WI38 (cell line): ENCODE data around the gene C3orf18.

ENCODE experiments used
- H3K4me3 ChIP-seq: 2 replicates; pipeline ENCODE4 v1.5.1; 2011; ENCODE audit warnings: low read depth, mild to moderate bottlenecking, control low read depth, low read length
- TF ChIP-seq, protein P1 (sequence below): IDR thresholded peaks from 2 replicates; pipeline ENCODE4 v1.5.1; 2012; ENCODE audit warnings: low read depth, mild to moderate bottlenecking, control low read depth, low read length

C3orf18 gene

DNA sequence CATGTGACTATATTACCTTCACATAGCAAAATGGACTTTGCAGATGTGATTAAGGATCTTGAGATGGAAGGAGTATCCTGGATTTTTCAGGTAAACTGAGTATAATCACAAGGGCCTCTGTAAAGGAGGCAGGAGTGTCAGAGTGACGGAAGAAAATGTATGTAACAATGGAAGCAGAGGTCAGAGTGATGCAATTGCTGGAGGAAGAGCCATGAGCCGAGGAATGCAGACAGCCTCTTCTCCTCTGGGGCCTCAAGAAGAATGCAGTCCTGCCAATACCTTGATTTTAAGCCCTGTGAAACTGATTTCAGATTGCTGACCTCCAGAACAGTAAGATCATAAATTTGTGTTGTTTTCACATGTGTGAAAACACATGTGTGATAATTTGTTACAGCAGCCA is 16.8 kb upstream of the C3orf18 start:
- TF ChIP-seq, protein P1, sequence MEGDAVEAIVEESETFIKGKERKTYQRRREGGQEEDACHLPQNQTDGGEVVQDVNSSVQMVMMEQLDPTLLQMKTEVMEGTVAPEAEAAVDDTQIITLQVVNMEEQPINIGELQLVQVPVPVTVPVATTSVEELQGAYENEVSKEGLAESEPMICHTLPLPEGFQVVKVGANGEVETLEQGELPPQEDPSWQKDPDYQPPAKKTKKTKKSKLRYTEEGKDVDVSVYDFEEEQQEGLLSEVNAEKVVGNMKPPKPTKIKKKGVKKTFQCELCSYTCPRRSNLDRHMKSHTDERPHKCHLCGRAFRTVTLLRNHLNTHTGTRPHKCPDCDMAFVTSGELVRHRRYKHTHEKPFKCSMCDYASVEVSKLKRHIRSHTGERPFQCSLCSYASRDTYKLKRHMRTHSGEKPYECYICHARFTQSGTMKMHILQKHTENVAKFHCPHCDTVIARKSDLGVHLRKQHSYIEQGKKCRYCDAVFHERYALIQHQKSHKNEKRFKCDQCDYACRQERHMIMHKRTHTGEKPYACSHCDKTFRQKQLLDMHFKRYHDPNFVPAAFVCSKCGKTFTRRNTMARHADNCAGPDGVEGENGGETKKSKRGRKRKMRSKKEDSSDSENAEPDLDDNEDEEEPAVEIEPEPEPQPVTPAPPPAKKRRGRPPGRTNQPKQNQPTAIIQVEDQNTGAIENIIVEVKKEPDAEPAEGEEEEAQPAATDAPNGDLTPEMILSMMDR = no peak
- H3K4me3 ChIP-seq = no peak overlapping the region

DNA sequence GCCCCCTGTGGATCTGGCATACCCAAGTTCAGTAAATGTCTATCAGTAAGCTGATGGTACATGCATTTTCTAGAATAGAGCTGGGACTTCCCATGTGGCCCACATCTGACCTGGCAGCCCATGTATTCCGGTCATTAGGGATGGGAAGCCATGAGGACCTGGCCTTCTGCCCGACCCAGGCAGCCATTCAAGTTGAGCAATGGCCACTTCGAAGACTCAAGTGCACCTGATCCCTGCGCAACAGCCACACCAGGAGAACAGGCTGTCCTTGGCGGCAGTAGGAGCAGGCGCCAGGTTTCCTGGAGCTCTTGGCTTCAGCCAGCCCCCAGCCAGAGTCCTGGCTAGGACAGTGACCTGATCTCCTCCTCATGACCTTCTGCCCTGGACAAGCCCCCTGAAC is 16.4 kb upstream of the C3orf18 start:
- H3K4me3 ChIP-seq = no peak overlapping the region
- TF ChIP-seq, protein P1 = no peak

DNA sequence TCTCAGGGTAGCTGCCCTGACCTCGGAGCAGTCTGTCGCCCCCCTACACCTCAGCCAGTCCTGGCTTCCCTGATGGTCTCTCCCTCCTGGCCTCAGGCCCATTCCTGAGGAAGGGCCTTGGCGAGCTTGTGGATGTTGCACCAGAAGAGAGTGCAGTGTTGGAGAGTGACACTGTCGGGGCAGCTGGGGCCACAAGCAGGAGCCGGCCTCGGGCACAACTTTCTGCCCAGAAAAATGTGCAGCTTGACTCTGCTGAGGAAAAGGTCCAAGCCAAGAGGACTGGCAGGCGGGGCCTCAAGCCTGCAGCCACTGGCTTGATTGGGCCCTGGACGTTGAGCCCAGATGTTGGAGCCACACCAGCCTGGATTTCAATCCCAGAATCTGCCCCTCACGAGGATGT is 14.5 kb upstream of the C3orf18 start:
- TF ChIP-seq, protein P1 = no peak
- no peak overlapping the region for H3K4me3 ChIP-seq

DNA sequence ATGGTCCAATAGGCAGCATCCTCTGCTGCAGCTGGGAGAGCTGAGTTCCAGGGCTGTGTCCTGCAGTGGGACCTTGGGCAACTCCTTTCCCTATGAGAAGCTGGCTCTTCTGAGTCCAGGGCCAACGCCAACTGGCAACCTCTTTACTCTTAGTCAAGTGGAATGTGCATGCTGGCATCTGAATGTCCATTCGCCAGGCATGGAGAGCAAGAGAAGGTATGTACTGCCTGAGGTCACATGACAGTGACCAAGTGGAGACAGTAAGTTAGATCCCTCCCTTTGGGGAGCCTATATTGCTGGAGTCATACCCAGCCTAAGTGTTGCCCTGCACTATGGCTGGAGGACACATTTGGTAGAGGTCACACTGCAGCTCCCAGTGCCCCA is 13.9 kb upstream of the C3orf18 start:
- no peak overlapping the region for H3K4me3 ChIP-seq

DNA sequence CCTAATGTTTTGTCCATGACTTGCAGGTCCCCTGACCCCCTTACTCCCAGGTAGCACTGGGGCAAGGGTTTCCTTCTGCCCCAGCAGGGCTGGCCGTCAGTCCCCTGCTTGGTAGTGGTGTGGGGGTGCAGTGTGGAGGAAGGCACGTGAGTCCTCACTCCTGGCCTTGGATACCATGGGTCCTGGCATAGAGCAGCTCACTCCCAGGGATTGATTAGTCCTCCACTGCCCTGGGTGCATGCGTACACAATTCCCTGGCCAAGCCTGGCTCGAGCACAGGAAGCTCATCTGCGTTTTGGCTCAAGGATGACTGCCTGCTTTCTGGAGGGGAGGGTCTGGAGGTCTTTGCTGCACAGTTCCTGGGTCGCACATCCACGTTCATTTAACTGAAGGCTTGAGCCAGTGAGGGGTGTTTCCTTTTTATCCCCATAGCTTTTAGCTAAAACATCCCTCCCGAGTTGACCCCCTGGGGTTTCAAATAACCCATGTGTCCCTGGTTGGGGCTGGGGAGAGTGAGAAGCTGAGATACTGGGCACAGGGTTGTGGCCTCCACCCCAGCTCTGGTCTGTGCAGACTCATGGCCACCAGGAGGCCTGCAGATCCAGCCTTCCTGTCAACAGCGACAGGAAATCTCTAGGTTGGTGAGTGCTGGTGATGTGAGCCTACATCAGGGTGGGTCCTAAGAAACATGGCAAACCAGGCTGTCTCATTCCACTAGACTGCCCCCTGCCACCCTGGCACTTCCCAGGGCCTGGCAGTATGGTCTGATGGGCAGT is 13.3 kb upstream of the C3orf18 start:
- no peak overlapping the region for H3K4me3 ChIP-seq
- TF ChIP-seq, protein P1 = no peak

More for the DNA sequence above, 13.9 kb upstream of the C3orf18 start:
- TF ChIP-seq, protein P1 = no peak

DNA sequence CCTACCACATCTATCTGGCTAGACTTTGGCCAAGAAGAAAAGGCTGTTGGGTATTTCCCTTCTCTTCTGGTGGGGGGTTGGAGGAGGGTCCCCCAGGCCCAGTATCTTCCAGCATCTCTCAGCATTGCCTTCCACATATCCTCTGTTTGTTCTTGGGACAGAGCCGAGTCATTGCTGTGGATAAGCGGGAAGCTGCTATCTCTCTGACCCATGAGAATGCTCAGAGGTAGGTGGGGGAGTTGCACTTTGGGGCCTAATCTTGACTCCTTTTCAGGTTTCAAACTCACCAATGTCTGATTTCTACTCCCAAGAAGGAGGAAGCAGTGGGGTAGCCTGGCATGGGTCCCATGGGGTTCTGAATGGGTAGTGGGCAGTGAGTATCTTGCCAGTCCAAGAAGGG is 9.8 kb upstream of the C3orf18 start:
- no peak overlapping the region for H3K4me3 ChIP-seq
- TF ChIP-seq, protein P1 = no peak

DNA sequence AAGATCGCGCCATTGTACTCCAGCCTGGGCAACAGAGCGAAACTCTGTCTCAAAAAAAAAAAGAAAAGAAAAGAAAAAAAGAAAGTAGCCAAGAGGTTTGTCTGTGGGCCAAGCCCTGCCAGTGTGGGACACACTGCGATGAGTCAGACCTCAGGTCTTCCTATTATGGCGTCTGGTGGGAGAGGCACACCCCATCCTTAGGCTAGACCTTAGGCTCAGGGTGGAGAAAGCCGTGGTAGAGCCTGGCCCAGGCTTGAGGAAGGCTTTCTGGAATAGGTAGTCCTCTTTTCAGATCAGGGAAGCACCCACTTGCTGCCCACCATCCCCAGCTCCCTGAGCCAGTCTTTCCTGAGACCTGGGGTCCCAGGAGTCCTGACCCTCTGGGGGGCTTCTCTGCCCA is 7.8 kb upstream of the C3orf18 start:
- TF ChIP-seq, protein P1 = no peak
- H3K4me3 ChIP-seq = no peak overlapping the region
